Spleen (tissue), 11 donors: Measurements from ENCODE around the gene FGR. TPM values are rescaled to one million over a fixed set of nuclear protein-coding genes. Genes with fewer than 3 reads are reported as not detected.

ENCODE experiments used
- DNase-seq: peaks from one replicate; pipeline ENCODE4 v3.0.0-alpha.2; 2020
- H3K27ac ChIP-seq, 8 donors: fragments of 200-600 bp; sonication (generic) in 7 of 8; 1 replicate in 4 of 8; 2 replicates in 4 of 8; pipeline versions ENCODE4 v1.5.0 to v1.8.0; 2016 to 2021; ENCODE audit warnings: inconsistent platforms in 4 of 8, mild to moderate bottlenecking in 4 of 8, moderate library complexity in 1 of 8
- H3K27me3 ChIP-seq, 7 donors: fragments of 200-600 bp; sonication (generic) in 6 of 7; replicated peaks in 1 of 7; 1 replicate in 4 of 7; 2 replicates in 3 of 7; pipeline versions ENCODE4 v1.5.0 to v1.8.0; 2016 to 2021; ENCODE audit warnings: inconsistent platforms in 3 of 7, mild to moderate bottlenecking in 1 of 7
- H3K36me3 ChIP-seq, 6 donors: fragments of 200-600 bp; sonication (generic) in 5 of 6; 1 replicate in 4 of 6; 2 replicates in 2 of 6; pipeline versions ENCODE4 v1.5.0 to v1.8.0; 2016 to 2021; ENCODE audit warnings: inconsistent platforms in 2 of 6
- H3K4me1 ChIP-seq, 6 donors: fragments of 200-600 bp; sonication (generic) in 5 of 6; 1 replicate in 3 of 6; 2 replicates in 3 of 6; pipeline versions ENCODE4 v1.5.0 to v1.8.0; 2016 to 2021; ENCODE audit warnings: inconsistent platforms in 3 of 6
- H3K4me3 ChIP-seq, 8 donors: fragments of 200-600 bp; sonication (generic) in 7 of 8; 1 replicate in 4 of 8; 2 replicates in 4 of 8; pipeline versions ENCODE4 v1.5.0 to v1.8.0; 2016 to 2021; ENCODE audit warnings: inconsistent platforms in 4 of 8, mild to moderate bottlenecking in 4 of 8, moderate library complexity in 2 of 8
- H3K9me3 ChIP-seq, 8 donors: fragments of 200-600 bp; sonication (generic) in 7 of 8; 1 replicate in 4 of 8; 2 replicates in 4 of 8; pipeline versions ENCODE4 v1.5.0 to v1.8.0; 2016 to 2021; ENCODE audit warnings: inconsistent platforms in 4 of 8
- POLR2A ChIP-seq, 3 donors: fragments of 450-650 bp; IDR thresholded peaks; one replicate each; pipeline ENCODE4 v1.5.1; 2017; ENCODE audit warnings: antibody characterized with exemption in 3 of 3, mild to moderate bottlenecking in 1 of 3
- POLR2AphosphoS5 ChIP-seq, 3 donors: sonication (generic); formaldehyde crosslinking; IDR thresholded peaks; one replicate each; pipeline ENCODE4 v1.5.1; 2017; ENCODE audit warnings: antibody characterized with exemption in 3 of 3
- WGBS, 5 donors: extraction: QIAGEN DNeasy Blood & Tissue Kit in 3 of 5; methylation state at CpG; one replicate each; pipeline versions ENCODE4 v1.1.5 to v1.1.7; 2013 to 2018; 5-methylcytosine and 5-hydroxymethylcytosine counted together
- intact Hi-C: fragments of 100-400 bp; cut with DNase I; formaldehyde crosslinking; loops from one replicate; pipeline ENCODE4 v1.15.0; 2023; ENCODE audit warnings: low total_unique reads
- polyA plus RNA-seq, 3 donors: library from polyadenylated mRNA; stranded (reverse); fragments of 200-250 nt; gene quantifications; one replicate each; pipeline ENCODE4 v1.2.1, GENCODE V29; 2013
- total RNA-seq, 7 donors: library from RNA; depleted of rRNA in 3 of 7; stranded (reverse); fragments of >200 nt in 3 of 7; fragmentation: NEBNext Ultra II Directional in 4 of 7; extraction: Animal tissue kit (Norgen Biotek cat#: 25700) in 4 of 7; gene quantifications; one replicate each; pipeline versions ENCODE4 v1.1.0 to v1.2.1, GENCODE V29; 2016 to 2021
- TF ChIP-seq, protein P1 (sequence below), 11 experiments: fragments of 200-600 bp in 7 of 11; fragments of 450-650 bp in 4 of 11; sonication (generic) in 4 of 11; IDR thresholded peaks in 8 of 11; conservative IDR thresholded peaks in 3 of 11; 1 replicate in 7 of 11; 2 replicates in 4 of 11; pipeline versions ENCODE4 v1.4.0 to v1.8.0; 2016 to 2021; ENCODE audit warnings: antibody characterized with exemption in 11 of 11, inconsistent platforms in 4 of 11, mild to moderate bottlenecking in 1 of 11
- donor health status: healthy with polysubstance abuse.
- donor health status: DM: no; HTN: no; CAD: no; lungs with moderate emphysema.
- donor health status: DM: no; HTN: no; CAD: no.
- donor health status: Bipolar disorder and iron deficiency.
- donor health status: healthy.
- donor health status: DM: no; HTN: no; CAD: no.
- donor health status: DM: yes; HTN: yes; CAD: no.

FGR gene
- total and polyA plus RNA-seq, 10 donors, result 44.7 to 249 (median 121) TPM

DNA sequence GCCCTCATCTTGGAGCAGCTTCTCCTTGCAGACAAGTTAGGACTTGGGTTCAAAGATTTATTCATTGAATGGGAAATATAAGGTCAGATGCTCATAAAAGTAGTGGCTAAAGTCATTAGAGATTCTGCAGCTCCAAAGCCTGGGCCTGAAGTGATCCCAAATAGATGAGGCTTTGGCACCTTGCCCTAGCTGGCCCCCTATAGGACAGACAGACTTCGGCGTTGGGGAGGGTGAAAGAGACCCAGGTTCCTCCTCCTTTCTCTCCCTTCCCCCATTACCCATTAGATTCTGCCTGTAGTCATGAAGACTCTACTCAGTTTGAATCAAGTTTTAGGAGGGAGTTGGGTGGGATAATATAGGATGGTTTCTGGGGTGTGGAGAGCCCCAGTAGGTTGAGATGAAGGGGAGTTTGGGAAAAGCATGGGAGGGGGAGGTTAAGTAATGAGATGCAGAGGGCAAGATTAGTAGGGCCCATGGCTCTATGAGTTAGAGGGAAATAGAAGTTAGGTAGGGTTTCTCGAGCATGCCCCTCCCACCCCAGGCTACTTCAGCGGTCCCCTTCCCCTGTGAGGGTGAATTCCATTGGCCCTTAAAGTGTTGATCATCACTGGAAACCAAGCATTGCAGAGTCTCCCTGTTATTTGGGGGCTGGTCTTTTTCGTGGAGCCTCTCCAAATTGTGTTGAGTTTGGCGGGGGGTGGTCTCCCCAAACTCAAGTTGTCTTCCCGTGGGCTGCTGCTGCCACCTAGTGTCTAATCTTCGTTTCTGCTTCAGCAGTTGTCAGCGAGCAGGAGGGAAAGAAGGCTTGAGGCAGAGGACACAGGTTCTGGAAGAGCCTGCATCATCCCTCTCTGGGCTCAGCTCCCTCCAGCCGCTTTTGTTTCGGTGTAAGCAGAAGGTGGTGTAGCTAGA, 28.9 kb downstream of the FGR start:
- Histone ChIP-seq H3K27me3 (peaks cover 0 to 13% (median 0%) of the 10 kb centered on the region in 7 donors), H3K4me1 (peaks cover 38 to 94% (median 77%) of the 10 kb centered on the region in 6 donors), H3K9me3 (no peaks in the 10 kb centered on the region), H3K4me3 (no peak overlapping the region), H3K36me3 (peaks cover 0 to 1% (median 0%) of the 10 kb centered on the region in 6 donors), H3K27ac (peak overlapping the region in 7 of 8 donors; percentile 29 to 93 (median 49))
- DNase-seq, result no peak
- TF ChIP-seq, protein P1, sequence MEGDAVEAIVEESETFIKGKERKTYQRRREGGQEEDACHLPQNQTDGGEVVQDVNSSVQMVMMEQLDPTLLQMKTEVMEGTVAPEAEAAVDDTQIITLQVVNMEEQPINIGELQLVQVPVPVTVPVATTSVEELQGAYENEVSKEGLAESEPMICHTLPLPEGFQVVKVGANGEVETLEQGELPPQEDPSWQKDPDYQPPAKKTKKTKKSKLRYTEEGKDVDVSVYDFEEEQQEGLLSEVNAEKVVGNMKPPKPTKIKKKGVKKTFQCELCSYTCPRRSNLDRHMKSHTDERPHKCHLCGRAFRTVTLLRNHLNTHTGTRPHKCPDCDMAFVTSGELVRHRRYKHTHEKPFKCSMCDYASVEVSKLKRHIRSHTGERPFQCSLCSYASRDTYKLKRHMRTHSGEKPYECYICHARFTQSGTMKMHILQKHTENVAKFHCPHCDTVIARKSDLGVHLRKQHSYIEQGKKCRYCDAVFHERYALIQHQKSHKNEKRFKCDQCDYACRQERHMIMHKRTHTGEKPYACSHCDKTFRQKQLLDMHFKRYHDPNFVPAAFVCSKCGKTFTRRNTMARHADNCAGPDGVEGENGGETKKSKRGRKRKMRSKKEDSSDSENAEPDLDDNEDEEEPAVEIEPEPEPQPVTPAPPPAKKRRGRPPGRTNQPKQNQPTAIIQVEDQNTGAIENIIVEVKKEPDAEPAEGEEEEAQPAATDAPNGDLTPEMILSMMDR (IDR thresholded peaks at IDR 0.05 in 8 of 11, conservative IDR thresholded peaks at IDR 0.05 in 3 of 11), result peak; percentile 72 to 91 (median 86)
- TF ChIP-seq POLR2A (IDR thresholded peaks at IDR 0.05), result no peak
- TF ChIP-seq POLR2AphosphoS5 (IDR thresholded peaks at IDR 0.05), result peak in 1 of 3 donors; percentile 50
- 8 to 12% (median 10%) methylated on average over 11 of the region's 11 CpGs for WGBS, 5 donors
- intact Hi-C loops, result loop anchor here (2.0 to 10.0 kb wide), 4 partner anchors 111 to 307 kb away; partner anchors contain the start of gene WASF2

GRCh38 chr1:27605300-27605766, 29.7 kb downstream of the FGR start:
- peaks cover 0 to 13% (median 0%) of the 10 kb centered on the region in 7 donors for H3K27me3 ChIP-seq
- DNase-seq, result no peak
- peak overlapping the region in 3 of 8 donors; percentile 91 to 96 (median 93) for H3K27ac ChIP-seq
- H3K36me3 ChIP-seq, result no peaks in the 10 kb centered on the region
- intact Hi-C loops, result loop anchor here (5.0 to 10.0 kb wide), 3 partner anchors 111 to 203 kb away; partner anchors contain the start of gene WASF2
- H3K4me3 ChIP-seq, result no peak overlapping the region
- TF ChIP-seq POLR2AphosphoS5 (IDR thresholded peaks at IDR 0.05) (no peak), POLR2A (IDR thresholded peaks at IDR 0.05) (no peak)
- TF ChIP-seq, protein P1 (IDR thresholded peaks at IDR 0.05 in 8 of 11, conservative IDR thresholded peaks at IDR 0.05 in 3 of 11), result no peak
- peaks cover 42 to 94% (median 80%) of the 10 kb centered on the region in 6 donors for H3K4me1 ChIP-seq
- H3K9me3 ChIP-seq, result no peaks in the 10 kb centered on the region
- WGBS, 5 donors, result 78 to 91% (median 86%) methylated on average over 7 of the region's 7 CpGs

DNA sequence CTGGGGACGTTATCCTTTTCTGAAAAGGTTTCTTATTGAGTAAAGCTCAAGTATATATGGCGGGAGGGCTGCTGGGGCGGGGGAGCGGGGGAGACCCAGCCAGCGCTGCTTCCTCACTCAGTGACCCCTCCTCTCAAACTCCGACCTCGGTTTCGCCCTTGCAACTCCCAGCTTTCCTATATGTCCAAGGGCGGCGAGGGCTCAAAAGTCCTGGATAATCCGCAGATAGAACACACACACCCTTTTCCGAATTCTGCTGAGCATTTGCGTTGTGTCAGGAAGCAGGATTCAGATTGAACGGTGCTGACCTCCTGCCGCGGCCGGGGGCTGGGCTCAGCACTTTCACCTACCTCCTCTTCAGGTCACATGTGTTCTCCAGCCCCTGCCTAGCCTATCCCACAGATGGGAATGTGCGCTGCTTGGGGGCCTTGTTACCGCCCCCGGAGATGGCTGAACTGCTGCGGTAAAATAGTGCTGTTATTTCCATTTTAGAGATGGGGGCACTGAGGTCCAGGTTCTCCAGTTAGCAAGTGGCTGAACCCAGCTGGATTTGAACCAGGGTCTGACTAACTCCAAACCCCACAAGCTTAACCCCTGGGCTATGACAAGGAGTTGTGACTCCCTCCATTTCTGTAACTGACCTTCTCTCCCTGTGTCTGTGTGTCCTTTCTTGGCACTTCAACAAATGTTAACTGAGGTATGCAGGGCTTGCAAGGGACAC, 30.2 kb downstream of the FGR start:
- Histone ChIP-seq H3K27me3 (peaks cover 0 to 13% (median 0%) of the 10 kb centered on the region in 7 donors), H3K36me3 (no peaks in the 10 kb centered on the region), H3K9me3 (no peaks in the 10 kb centered on the region), H3K27ac (peak overlapping the region in 6 of 8 donors; percentile 80 to 96 (median 90)), H3K4me3 (peak overlapping the region; percentile 65 to 98 (median 81)), H3K4me1 (peaks cover 42 to 94% (median 80%) of the 10 kb centered on the region in 6 donors)
- 28 to 48% (median 35%) methylated on average over 20 to 21 of the region's 21 CpGs for WGBS, 5 donors
- TF ChIP-seq POLR2AphosphoS5 (IDR thresholded peaks at IDR 0.05) (no peak), POLR2A (IDR thresholded peaks at IDR 0.05) (no peak)
- TF ChIP-seq, protein P1 (IDR thresholded peaks at IDR 0.05 in 8 of 11, conservative IDR thresholded peaks at IDR 0.05 in 3 of 11), result no peak
- DNase-seq, result no peak
- intact Hi-C loops, result loop anchor here (5.0 to 10.0 kb wide), 3 partner anchors 110 to 202 kb away; partner anchors contain the start of gene WASF2
